Cortex of kidney (tissue), 1 donor: ENCODE results near the gene STMP1.
"Not testable (repeated sequence)": the region's sequence is repeated elsewhere in the genome, so short reads cannot be mapped to it uniquely, and the experiment has no call there.

Experiments
- DNase-seq: peaks from one replicate; lab custom pipeline; 2025; lab: John Stamatoyannopoulos, UW

The STMP1 gene

GRCh38 chr7:135664046-135664589, 1.8 kb downstream of the STMP1 start:
- no peak for DNase-seq

DNA sequence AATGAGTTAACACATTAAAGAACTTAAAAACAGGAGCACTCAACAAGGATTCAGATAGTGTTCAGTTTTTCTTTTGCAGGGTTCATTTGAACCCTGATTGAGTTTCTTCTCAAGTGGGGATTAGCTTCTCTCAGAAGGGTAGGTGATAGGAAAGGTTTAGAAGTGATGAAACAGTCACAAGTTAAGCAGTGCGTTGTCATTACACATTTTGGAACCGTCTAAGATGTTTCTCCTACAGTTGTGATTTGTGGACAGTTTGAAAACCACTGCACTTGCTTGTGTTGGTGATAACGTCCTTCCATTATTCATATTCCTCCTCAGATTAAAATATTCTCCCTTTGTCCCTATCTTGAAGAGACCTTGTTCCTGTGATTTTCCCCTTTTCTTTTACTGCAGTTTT, 2.7 kb downstream of the STMP1 start:
- DNase-seq = no peak

DNA sequence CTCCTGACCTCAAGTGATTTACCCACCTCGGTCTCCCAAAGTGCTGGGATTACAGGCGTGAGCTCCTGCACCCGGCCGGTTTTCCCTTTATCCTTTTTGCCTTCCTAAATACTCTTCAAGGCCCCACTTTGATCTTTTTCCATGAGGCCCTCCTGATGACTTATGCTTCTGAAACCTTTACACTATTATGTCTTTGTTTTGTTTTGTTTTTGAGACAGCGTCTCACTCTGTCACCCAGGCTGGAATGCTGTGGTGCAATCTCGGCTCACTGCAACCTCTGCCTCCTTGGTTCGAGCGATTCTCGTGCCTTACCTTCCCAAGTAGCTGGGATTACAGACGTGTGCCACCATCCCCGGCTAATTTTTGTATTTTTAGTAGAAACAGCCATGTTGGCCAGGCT, 3.8 kb downstream of the STMP1 start:
- DNase-seq = no peak

DNA sequence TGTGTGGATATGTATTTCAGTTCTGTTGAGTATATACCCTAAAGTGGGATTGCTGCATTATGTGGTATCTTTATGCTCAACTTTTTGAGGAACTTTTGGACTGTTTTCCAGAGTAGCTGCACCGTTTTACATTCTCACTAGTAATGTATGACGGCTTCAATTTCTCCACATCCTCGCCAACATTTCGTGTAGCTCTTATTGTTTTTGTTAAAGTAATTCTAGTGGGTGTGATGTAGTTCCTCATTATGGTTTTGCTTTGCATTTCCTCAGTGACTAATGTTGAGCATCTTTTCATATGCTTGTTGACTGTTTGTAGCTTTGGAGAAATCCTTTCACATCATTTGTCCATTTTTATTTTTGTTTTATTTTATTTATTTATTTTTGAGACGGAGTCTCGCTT, 4.5 kb downstream of the STMP1 start:
- no peak for DNase-seq

GRCh38 chr7:135667626-135668025, 5.3 kb downstream of the STMP1 start:
- not testable (repeated sequence) for DNase-seq

DNA sequence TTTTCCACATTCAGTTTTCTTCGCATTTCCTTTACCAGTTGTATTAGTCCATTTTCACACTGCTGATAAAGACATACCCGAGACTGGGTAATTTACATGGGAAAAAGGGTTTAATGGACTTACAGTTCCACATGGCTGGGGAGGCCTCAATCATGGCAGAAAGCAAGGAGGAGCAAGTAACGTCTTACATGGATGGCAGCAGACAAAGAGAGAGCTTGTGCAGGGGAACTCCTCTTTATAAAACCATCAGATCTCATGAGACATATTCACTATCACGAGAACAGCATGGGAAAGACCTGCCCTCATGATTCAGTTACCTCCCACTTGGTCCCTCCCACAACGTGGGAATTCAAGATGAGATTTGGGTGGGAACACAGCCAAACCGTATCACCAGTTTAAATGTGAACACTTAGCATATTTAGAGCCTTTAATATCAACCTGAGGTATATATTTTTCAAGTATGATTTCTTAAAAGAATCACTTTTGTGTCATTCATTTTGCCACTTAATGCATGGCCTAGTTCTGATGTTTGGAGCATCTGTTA, 6.6 kb downstream of the STMP1 start:
- DNase-seq = not testable (repeated sequence)

DNA sequence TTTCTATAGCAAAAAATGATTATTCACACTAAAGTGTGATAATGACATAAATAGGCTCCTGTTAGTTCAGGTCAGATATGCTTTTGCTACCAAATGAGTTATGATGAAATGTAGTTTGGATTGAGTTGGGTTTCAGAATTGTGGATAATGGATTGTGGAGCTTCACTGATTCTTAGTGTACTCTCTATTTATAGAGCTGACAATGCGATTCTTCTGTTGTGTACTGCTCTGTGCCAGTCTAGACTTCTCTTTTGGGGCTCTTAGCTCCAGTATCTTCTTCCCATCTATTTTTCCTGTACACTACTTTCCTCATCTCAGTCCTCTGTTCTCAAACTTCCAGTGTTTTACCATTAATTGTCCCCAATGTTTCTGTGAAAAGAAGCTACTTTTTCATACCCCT, 7.5 kb downstream of the STMP1 start:
- DNase-seq = no peak

- DNase-seq = no peak
Observed at GRCh38 chr7:135670179-135670578, 7.9 kb downstream of the STMP1 start.

- no peak for DNase-seq
Observed at GRCh38 chr7:135672560-135673359, 10.4 kb downstream of the STMP1 start.

DNA sequence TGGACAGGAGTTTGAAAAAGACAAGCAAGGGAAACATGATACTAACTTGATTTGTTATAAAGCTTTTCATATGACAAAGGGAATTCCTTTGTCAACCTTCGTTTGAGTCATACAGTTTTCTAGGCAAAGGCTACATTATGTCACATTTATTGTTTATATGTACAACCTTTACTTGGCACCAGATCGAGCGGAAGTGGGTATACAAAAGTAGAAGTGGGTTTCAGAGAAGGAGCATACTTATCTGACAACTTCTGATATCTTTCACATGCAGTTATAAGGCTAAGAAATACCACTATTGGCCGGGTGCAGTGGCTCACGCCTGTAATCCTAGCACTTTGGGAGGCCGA, 11.0 kb downstream of the STMP1 start:
- no peak for DNase-seq

DNA sequence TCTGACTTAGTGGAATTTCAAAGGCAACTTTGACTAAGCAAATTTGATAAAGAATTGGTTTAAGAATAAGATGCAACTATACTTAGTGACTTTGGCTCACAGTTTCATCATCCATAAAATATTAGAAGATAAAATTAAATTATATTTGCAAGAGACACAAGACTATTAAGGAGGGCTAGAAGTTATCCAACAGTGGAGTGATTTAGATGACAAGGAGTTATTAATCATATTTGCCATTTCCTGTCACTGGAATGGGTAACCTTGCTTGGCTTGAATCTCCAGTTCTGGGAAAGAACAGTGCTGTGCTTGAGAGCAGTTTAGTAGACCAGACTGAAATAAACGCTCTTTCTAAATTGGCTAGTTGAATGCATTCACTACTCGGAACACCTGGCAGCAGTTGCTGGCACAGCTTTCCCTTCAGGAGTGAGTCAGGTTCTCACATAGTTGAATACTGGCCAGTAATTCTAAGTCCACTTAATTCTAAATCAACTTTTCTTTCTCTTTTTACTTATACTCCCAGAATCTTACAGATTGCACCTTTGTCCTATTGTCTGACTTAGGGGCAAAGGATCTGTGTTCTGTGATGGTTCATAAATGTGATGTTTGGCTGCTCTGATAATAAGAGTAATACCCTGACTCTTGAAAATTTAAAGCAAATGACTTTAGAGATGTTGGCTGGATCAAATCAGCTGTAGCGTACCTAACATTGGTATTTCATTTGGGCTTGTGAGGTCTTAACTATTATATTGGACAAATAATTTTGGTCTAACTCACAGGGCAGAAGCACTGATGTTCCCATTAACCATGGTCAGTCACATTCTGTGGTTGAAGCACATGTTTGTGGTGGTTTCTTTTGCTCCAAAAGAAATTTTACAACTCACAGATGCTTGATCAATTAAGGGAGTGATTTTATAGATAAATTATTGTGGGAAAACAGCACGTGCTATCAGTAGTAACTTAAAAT, 16.6 kb downstream of the STMP1 start:
- no peak for DNase-seq

GRCh38 chr7:135681762-135682161, 19.4 kb downstream of the STMP1 start:
- no peak for DNase-seq

DNA sequence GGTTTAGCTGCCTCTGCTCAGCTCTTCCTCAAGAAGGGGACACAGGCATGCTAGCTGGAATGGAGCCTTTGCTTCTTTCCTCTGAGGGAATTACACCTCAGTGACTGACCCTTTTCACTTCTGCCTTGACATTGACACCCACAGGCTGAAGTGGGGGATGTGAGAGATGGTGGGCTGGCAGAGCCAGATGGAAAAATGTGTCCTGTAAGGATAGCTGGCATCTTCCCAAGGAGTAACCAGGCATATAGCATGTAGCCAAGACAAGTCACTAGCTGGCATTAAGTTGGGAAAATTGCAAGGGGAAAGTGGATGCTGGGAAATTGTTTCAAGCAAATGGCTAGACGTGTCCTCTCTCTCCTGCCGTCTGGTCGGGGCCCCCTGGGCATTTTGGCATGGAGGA, 19.9 kb downstream of the STMP1 start:
- no peak for DNase-seq

- DNase-seq = no peak
Observed at GRCh38 chr7:135683609-135684008, 21.3 kb downstream of the STMP1 start.

DNA sequence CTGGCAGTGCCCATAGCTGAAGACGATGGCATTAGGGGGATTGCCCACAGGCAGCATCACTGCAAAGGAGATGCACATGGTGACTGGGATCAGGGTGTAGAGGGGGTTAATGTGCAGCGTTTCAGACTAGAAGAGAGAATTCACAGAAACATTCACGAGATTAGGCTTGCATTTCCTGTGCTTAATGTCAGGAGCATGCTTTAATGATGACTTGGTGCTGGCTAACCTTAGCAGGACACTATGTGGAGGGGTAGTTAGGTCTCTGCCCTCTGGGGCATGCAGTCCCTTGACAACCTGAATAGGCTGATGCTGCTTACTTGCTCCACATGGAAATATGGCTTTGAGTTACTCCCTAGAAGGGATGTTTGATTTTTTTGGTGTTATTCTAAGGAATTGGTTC, 21.8 kb downstream of the STMP1 start:
- DNase-seq = no peak

- no peak for DNase-seq
Observed at GRCh38 chr7:135684699-135685098, 22.4 kb downstream of the STMP1 start.

DNA sequence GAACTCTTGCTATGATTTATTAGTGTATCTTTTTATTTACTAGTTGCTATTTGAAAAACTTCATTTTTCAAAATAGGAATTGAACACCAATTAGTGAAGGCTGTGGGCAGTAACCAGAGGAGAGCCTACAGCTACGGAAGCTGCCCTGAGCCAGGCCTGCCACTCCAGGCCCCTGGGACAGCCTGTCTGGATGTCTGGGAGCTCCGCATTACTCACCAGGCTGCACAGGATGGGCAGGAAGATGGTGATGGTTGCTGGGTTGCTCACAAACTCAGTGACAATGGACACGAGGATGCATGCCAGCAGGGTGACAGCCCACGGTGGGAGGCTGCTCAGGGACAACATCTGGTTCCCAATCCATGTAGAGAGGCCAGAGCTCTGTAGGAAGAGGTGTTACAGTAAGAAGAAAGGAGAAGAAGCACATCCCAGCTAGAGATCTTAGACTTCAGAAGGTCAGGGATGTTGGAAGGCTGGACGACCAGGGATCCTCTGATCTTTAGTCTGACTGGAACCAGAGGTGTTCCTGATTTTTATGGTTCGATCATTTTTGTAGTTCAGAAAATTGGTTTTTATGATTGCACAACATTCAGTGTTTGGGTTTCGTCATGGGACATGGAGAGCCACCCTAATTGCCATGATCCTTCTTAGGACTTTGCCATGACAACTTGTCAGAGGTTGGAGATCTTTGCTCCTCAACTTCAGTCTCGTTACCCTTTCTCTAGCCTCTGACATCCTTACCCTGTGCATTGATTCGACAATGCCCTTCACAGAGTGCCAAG, 23.2 kb downstream of the STMP1 start:
- no peak for DNase-seq

- no peak for DNase-seq
Observed at GRCh38 chr7:135687466-135687865, 25.2 kb downstream of the STMP1 start.

- no peak for DNase-seq
Observed at GRCh38 chr7:135690566-135690965, 28.3 kb downstream of the STMP1 start.

DNA sequence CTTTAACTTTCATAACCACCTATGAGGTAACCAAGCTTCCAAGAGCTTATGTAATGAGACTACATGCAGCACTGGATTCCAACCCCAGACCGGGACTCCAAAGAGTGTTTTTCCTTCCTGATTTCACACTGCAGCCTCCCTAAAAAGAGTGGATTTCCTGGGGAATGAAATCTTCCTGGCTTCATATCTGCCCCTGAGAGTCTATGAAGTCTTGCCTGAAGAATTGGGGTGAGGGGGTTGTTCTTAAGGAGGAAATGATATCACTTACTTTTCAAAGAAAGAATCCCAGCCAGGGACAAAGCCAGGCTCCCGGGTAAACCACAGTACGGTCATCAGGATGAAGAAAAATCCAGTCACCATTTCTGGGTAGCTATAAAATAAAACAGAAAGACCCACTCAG, 29.7 kb downstream of the STMP1 start:
- DNase-seq = no peak

DNA sequence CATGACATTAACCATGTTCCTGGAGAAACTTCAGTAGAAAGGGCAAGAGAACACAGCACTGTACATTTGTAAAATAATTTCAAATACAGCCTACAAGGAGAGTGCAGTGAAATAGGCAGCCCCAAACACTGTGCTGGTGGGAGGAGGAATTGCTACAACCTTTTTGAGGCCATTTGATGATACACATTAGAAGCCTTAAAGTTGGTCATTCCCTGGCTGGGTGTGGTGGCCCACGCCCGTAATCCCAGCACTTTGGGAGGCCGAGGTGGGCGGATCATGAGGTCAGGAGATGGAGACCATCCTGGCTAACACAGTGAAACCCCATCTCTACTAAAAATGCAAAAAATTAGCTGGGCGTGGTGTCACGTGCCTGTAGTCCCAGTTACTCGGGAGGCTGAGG, 30.3 kb downstream of the STMP1 start:
- DNase-seq = not testable (repeated sequence)

GRCh38 chr7:135693558-135693957, 31.2 kb downstream of the STMP1 start:
- no peak for DNase-seq
